ENCODE results near the gene KIF16B.

The KIF16B gene

GRCh38 chr20:16390991-16391390 is 182.3 kb downstream of the KIF16B start:
- DNase-seq: peak; percentile 4

GRCh38 chr20:16388731-16389130 is 184.5 kb downstream of the KIF16B start:
- no peak for DNase-seq

- peak; percentile 15 for DNase-seq
These were observed 185.6 kb downstream of the KIF16B start for GRCh38 chr20:16387666-16388065.

GRCh38 chr20:16385891-16386290 is 187.4 kb downstream of the KIF16B start:
- no peak for DNase-seq

GRCh38 chr20:16385462-16385861 is 187.8 kb downstream of the KIF16B start:
- no peak for DNase-seq

GRCh38 chr20:16381444-16381843 is 191.8 kb downstream of the KIF16B start:
- no peak for DNase-seq

- DNase-seq: no peak
These were observed 194.4 kb downstream of the KIF16B start for GRCh38 chr20:16378712-16379370.

GRCh38 chr20:16378122-16378521 is 195.1 kb downstream of the KIF16B start:
- DNase-seq: no peak

GRCh38 chr20:16369441-16369840 is 203.8 kb downstream of the KIF16B start:
- DNase-seq: no peak

- DNase-seq: no peak
These were observed 204.5 kb downstream of the KIF16B start for GRCh38 chr20:16368645-16369292.

GRCh38 chr20:16367948-16368560 is 205.2 kb downstream of the KIF16B start:
- DNase-seq: no peak

GRCh38 chr20:16366529-16366928 is 206.7 kb downstream of the KIF16B start:
- no peak for DNase-seq

GRCh38 chr20:16364320-16364687 is 208.9 kb downstream of the KIF16B start:
- DNase-seq: no peak

GRCh38 chr20:16363506-16364319 is 209.5 kb downstream of the KIF16B start:
- DNase-seq: no peak

GRCh38 chr20:16362642-16363041 is 210.6 kb downstream of the KIF16B start:
- DNase-seq: no peak

GRCh38 chr20:16360668-16361067 is 212.6 kb downstream of the KIF16B start:
- DNase-seq: no peak

- no peak for DNase-seq
These were observed 219.8 kb downstream of the KIF16B start for GRCh38 chr20:16353417-16353781.

GRCh38 chr20:16352751-16353416 is 220.4 kb downstream of the KIF16B start:
- DNase-seq: no peak

- DNase-seq: no peak
These were observed 220.9 kb downstream of the KIF16B start for GRCh38 chr20:16352321-16352720.

- DNase-seq: no peak
These were observed 221.8 kb downstream of the KIF16B start for GRCh38 chr20:16351415-16351814.

GRCh38 chr20:16350465-16350864 is 222.8 kb downstream of the KIF16B start:
- no peak for DNase-seq

- no peak for DNase-seq
These were observed 223.6 kb downstream of the KIF16B start for GRCh38 chr20:16349523-16350260.

Data from hematopoietic multipotent progenitor cell treated with erythropoietin and hydrocortisone succinate and interleukin-3 and kit ligand, for 4 days (in vitro differentiated cells).